NCI-H2227 (cell line): ENCODE results near the gene PTMS.
A peak's percentile ranks its signal among the peaks of the same experiment; 100 is the strongest.

ENCODE experiments used
- DNase-seq: peaks from one replicate; lab custom pipeline; 2025; ENCODE audit not compliant: unreplicated experiment; lab: John Stamatoyannopoulos, UW

Gene PTMS

DNA sequence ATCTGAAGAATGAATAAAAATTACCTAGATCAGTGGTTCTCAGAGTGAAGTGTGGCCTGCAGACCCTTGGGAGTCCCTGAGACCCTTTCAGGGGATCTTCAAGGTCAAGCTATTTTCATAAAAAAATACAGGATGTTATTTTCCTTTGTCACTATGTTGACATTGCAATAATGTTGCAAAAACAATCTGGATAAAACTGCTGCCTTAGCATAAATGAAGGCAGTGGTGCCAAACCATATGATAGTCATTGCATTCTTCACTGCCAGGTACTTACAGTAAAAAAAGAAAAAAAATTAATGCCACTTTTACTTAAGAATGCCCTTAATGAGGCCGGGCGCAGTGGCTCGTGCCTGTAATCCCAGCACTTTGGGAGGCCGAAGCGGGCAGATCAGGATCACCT lies 21.1 kb downstream of the PTMS start:
- no peak for DNase-seq

- no peak for DNase-seq
Observed at GRCh38 chr12:6788972-6789924, 23.1 kb downstream of the PTMS start, which contains the start of gene CD4. Gene CD4 (plus strand): TSS chr12:6789528. CDS start chr12:6800139, 10,611 bp downstream.

GRCh38 chr12:6790496-6791150 lies 24.5 kb downstream of the PTMS start:
- no peak for DNase-seq

GRCh38 chr12:6791931-6792520 lies 25.9 kb downstream of the PTMS start:
- DNase-seq, result no peak

- peak; percentile 15 for DNase-seq
Observed at GRCh38 chr12:6792522-6793201, 26.5 kb downstream of the PTMS start.

DNA sequence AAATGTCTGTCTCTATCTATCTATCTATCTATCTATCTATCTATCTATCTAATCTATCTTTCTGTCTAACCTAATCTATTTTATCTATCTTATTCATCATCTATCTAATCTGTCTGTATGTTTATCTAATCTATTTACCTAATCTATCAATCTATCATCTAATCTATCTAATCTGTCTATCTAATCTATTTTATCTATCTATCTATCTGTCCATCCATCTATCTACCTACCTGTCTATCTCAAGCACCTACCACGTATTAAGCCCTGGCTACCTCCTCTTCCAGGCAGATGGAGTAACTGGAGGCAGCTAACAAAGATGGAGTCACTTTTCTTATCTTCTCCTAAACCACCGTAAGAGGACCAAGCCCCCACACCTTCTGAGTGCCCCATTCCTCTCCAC lies 28.9 kb downstream of the PTMS start:
- DNase-seq, result no peak

DNA sequence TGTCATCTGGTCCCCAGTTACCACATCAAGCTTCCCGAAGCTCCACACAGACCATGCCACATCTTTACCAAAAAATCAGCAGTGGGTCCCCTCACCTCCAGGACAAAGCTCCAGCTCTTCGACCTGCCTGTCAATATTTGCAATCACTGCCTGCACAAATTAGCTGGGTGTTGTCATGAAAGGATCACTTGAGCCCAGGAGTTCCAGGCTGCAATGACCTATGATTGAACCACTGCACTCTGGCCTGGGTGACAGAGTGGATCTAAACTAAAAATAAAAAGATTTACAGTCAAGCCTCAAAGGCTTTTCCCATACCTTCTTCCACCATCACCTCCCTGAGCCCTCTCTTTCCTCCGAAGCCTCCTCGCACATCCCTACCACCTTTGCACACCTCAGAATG lies 30.4 kb downstream of the PTMS start:
- DNase-seq, result no peak

DNA sequence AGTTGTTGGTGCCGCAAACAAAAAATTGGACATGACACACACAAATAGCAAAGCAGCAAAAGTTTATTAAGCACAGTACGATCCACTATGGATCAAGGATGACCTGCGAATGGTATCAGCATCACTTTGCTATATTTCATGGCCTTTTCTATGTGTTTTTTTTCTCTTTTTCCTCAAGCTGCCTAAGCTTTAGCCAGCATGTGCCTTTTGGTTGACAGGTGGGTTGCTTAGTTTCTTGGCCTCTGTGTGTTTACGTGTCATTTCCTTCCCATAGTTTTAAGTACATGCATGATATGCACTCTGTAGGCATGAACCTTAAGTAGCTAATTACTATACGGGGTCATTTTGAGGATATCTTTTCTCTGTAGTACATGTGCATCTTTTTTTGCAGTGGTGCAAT lies 33.0 kb downstream of the PTMS start:
- DNase-seq, result no peak

GRCh38 chr12:6807170-6807569 lies 41.0 kb downstream of the PTMS start:
- no peak for DNase-seq

GRCh38 chr12:6809056-6809455 lies 42.9 kb downstream of the PTMS start:
- no peak for DNase-seq

- no peak for DNase-seq
Observed at GRCh38 chr12:6810758-6811157, 44.6 kb downstream of the PTMS start.

- DNase-seq, result no peak
Observed at GRCh38 chr12:6813363-6813762, 47.2 kb downstream of the PTMS start.

DNA sequence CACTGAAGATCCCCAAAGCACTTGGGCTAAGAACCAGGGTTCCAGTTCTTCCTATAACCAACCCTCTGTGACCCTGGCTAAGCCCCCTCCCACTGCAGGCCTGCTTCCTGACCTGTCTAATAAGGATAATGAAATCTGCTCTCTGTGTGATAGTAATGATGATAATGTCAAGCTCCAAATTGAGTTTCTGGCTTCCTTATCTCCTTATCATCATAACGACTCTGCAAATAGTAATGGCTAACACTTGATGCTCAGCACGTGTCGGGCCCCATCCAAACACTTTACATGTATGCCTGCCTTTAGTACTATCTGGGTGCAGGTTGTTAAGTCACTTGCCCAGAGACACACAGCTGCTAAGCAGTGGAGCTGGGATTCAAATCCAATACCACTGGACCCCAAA lies 50.4 kb downstream of the PTMS start:
- DNase-seq, result no peak

GRCh38 chr12:6817098-6817497 lies 50.9 kb downstream of the PTMS start:
- DNase-seq, result no peak

DNA sequence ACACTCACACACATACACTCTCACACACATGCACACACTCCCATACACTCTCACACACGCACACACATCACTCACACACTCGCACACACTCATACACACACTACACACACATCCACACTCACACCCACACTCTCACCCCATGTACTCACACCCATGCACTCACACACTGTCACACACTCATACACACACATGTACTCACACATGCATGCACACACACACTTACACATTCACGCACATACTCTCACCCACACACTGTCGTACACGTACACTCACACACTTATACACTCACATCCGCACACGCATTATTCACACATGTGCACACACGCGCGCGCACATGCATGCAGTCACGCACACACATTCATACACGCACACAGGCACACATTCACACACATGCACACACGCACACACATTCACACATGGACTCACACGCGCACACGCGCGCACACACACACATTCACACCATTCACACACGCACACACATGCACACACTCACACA lies 51.5 kb downstream of the PTMS start:
- DNase-seq, result no peak

DNA sequence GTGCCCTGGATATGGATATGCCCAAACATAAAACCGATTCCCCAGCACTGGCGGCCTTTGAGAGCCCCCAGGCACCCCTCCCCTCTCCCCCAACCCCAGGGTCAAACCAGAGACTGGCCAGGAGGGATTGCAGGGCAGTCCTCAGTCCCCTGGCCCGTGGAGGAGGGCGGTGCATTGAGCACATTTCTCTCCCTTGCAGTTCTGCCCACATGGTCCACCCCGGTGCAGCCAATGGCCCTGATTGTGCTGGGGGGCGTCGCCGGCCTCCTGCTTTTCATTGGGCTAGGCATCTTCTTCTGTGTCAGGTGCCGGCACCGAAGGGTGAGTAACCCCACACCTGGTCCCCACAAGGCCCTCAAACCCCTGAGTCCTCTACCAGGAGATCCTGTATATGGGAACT lies 52.1 kb downstream of the PTMS start:
- no peak for DNase-seq

DNA sequence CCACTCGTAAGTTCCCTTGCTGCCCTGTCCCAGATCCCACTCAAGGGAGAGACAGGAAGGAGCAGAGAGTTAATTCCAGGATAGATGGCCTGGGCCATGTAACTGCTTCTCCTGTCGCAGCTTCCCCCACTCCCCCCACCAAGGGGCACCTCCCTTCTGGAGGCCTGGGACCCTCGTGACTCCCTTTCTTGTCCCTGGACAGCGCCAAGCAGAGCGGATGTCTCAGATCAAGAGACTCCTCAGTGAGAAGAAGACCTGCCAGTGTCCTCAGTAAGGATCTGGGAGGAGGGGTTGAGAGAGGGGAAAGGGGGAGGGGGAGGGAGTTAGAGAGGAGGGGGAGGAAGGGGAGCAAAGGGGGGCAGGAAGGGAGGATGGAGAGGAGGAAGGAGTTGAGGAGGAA lies 52.5 kb downstream of the PTMS start:
- DNase-seq, result no peak

DNA sequence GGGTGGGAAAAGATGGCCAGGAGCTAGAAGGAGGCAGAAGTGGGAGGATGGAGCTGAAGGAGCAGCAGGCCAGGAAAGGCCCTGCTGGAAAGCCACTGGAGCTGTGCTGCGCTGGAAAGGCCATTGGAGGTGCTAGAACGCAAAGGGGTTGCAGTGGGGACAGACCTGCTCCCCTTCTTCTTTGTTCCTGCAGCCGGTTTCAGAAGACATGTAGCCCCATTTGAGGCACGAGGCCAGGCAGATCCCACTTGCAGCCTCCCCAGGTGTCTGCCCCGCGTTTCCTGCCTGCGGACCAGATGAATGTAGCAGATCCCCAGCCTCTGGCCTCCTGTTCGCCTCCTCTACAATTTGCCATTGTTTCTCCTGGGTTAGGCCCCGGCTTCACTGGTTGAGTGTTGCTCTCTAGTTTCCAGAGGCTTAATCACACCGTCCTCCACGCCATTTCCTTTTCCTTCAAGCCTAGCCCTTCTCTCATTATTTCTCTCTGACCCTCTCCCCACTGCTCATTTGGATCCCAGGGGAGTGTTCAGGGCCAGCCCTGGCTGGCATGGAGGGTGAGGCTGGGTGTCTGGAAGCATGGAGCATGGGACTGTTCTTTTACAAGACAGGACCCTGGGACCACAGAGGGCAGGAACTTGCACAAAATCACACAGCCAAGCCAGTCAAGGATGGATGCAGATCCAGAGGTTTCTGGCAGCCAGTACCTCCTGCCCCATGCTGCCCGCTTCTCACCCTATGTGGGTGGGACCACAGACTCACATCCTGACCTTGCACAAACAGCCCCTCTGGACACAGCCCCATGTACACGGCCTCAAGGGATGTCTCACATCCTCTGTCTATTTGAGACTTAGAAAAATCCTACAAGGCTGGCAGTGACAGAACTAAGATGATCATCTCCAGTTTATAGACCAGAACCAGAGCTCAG lies 53.2 kb downstream of the PTMS start:
- DNase-seq, result no peak

GRCh38 chr12:6820166-6820565 lies 54.0 kb downstream of the PTMS start:
- no peak for DNase-seq
